SKM-1 treated with dmso at 0.1 percent for 144 hours (cell line): ENCODE results near the gene RAI1.
A peak's percentile ranks its signal among the peaks of the same experiment; 100 is the strongest.
"Not testable (repeated sequence)": the region's sequence is repeated elsewhere in the genome, so short reads cannot be mapped to it uniquely, and the experiment has no call there.

Source experiments
- DNase-seq: peaks from one replicate; lab custom pipeline; 2025; ENCODE audit not compliant: unreplicated experiment; lab: John Stamatoyannopoulos, UW

Gene RAI1

DNA sequence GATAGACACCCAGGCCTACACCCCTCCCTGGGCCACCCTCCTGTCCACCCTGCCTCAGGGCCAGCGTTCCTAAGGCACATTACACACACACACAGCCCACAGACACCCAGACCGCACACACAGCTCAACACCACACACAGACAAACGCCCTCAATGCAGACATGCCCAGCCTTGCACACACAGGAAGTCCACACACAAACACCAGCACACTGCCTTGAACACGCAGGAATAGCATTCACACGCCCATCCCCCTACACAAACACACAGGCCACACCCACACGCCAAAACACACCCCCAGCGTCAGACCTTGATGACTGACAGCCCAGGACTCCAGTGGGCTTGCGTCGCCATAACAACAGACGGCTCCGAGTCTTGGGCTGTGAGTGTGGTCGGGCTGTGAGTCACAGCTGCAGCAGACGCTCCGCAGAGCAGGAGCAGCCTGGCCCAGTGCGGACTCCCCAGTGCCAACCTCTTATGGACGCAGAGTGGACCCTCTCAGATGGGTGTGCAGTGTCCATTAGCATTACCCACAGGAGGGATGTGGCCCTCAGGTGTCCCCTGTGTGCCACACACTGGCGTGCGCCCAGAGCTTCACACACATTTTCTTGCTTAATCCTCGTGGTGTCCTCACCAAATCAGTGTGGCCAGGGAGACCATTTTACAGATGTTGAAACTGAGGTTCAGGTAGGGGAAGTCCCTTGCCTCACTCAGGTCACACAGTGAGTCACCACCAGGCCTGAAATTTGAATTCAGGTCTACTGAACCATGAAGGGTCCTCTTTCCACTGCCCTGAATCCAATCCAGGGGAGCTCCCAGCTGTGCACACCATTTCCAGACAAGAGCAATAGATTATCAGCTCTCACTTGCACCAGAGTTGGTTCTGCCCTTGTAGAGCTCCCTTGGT is 17.8 kb upstream of the RAI1 start:
- DNase-seq = no peak

DNA sequence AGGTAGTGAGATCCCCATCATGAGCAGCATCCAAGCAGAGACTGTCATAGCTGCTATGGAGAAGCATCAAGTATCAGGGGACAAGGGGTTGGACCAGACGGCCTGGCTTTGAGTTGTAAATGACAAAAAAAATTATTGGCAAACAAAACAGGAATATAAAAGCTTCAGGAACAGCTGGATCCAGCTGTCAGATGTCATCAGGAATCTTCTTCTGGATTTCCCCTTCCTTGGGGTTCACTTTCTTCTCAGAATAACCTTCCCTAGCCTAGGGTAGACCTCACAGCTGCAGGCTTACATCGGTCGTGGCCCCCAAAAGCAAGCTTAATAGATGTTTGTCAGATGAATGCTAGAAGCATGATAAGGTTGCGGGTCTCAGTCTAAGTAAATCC is 17.2 kb upstream of the RAI1 start:
- DNase-seq = no peak

DNA sequence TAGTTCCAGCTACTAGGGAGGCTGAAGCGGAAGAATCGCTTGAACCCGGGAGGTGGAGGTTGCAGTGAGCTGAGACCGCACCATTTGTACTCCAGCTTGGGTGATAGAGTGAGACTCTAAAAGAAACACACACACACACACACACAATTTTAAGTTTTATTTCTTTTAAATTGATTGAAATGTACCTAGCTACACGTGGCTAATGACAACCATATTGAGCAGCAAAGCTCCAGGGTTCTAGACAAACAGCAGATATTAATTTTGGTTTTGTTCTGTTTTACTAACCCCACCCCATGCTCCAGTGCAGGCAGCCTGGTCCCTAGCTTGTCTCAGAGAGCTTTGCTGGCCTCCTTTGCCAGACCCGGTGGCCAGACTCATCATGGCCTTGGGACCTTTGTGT is 16.0 kb upstream of the RAI1 start:
- no peak for DNase-seq

DNA sequence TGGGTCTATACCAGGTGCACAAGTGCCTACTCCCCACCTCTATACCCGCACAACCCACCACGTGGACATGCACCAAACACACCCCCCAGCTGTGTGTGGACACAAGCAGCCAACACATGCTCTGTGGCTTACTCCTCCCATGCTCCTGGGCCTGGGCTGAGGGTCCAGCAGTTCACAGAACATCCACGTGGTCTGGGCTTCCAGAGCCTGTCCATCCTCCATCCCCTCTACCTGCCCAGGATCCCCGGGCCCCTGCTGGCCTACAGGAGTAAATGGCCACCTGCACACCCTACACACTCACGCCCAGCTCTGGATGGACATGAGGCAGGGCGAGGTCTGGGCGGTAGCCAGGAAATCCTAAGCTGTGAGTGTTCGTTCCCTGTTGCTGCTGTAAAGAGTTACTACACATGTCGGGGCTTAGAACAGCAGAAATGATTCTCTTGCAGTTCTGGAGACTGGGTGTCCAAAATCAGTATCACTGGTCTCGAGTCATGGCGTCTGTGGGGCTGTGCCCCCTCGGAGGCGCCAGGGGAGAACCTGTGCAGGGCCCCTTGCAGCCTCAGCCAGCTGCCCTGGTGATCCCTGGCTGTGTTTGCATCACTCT is 15.0 kb upstream of the RAI1 start:
- DNase-seq = no peak

DNA sequence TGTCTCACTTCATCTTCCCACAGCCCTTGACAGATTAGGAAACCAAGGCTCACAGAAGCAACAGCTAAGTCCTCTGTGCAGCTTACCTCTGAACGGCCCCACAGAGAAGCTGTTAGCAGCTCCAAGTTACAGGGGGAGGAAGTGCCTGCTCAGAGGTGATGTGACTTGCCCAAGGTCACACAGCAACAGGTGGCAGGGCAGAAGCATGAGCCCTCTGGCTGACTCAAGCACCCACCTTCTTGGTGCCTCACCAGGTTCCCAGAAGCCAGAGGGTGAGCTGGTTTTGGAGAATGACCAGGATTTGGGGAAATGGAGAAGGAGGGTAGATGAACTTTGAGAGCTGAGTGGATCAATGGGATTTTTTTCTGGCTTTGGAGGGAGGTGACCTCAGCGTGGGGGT is 14.0 kb upstream of the RAI1 start:
- DNase-seq = no peak

DNA sequence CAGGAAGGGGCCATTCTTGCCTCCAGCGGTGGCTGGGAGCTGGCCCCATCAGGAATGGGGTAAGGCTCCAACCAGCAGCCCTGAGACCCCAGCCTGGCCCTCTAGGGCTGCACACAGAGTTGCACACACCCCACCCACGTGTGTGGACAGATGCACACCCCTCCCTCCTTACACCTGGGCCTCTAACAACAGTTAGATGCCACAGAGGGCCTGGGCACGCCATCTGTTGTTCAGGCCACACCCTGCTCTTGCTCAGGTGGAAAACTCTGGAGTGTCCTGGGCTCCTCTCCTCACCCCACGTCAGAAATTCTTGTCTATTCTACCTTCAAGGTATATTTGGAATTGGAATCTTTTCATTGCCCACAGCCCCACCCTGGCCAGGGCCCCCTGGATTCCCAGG is 13.3 kb upstream of the RAI1 start:
- DNase-seq = no peak

DNA sequence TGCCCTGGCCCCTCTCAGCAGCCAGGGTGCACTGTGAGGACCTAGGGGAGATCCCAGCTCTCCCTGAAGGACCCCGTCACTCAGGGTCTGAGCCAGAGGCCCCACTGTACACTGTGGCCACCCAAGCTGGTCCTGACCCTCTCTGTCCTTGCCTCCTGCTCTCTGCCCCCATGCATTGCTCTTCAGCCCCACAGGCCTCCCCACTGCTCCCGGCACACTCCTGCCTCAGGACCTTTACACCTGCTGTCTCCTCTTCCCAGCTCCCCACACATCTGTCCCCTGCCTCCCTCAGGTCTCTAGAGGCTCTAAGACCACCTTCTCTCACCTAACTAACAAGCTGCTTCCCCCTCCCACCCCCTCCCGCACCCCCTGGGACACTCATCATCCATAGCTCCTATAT is 12.9 kb upstream of the RAI1 start:
- DNase-seq = no peak

DNA sequence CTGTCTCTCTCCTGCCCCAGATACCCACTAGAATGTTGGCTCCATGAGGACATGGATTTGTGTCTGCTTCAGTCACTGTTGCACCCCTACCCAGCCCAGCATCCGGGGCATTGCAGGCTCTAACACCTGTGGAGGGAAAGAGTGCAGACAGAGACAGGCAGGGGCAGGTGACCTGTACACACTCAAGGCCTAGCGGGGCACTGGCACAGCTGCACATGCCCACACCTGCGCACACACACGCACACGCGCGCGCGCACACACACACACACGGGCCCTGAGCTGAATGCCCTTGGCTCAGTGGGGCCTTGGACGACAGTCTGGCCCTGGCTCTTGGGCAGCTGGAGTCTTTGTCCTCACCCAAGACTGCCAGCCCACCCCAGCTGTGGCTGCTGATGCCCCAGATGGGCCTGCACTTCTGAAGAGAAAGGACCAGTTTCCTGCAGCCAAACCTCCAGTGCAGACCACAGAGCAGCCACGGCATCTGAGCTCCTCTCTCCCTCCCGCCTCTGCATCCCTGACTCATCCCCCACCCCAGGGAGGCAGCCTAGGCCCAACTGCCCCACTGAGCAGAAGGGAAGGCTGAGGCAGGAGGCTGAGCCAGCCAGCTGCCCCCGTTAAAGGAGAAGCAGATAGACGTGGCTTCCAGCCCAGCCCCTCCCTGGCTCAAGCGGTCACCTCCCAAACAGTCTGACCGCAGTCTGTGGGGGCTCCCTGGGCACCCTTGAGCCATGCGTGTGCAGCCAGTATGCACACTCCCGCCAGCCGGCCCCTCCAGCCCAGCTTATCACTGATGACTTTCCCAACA is 12.3 kb upstream of the RAI1 start:
- no peak for DNase-seq

DNA sequence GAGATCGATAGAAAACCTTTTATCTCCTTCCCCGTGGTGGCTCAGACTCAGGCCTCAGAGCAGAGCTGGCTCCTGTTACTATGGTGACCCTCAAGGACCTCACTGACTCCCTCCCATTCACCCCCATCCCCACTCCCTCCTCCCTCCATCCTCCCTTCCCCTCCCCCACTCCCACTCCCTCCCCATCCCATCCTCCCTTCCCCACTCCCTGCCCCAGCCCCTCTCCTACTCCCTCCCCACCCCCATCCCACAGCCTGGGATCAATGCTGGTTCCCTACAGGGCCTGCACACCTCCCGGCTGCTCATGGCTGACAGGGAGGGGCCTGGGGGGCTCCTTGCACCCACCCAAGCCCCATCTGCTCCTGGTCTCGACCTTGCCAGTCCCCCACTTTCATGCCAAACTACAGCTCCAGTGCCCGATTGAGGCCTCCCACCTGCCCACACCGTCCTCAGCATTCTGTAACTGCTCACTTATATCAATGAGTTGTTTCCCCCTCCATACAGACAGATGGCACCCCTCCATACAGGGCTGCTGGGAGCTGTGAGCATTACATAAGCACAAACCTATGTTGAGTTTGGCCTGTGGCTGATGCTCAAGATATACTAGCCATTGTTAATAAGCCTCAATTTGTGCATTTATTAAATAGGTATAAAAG is 11.6 kb upstream of the RAI1 start:
- DNase-seq = peak; percentile 25

DNA sequence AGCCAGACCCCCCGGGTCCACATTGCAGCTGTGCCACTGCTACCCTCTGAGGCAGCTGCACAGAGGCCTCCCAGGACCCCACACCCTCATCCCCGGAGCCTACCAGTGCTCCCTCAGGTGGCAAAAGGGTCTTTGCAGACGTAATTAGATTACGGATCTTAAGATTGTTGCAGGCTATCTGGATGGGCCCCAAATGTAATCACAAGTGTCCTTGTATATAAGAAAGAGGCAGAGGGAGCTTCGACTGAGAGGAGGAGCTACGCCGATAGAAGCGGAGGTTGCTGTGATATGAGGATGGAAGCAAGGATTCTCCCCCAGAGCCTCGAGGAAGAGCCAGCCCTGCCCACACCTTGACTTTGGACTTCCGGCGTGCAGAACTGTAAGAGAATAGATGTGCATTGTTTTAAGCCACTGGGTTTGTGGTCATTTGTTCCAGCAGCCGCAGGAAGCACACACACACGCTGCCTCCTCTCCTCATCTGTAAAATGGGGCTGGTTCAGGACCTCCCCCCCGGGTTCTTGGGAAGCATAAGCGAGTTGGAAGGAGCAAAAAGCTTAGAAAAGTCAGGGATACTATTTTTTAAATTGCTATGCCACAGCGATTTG is 10.5 kb upstream of the RAI1 start:
- no peak for DNase-seq

DNA sequence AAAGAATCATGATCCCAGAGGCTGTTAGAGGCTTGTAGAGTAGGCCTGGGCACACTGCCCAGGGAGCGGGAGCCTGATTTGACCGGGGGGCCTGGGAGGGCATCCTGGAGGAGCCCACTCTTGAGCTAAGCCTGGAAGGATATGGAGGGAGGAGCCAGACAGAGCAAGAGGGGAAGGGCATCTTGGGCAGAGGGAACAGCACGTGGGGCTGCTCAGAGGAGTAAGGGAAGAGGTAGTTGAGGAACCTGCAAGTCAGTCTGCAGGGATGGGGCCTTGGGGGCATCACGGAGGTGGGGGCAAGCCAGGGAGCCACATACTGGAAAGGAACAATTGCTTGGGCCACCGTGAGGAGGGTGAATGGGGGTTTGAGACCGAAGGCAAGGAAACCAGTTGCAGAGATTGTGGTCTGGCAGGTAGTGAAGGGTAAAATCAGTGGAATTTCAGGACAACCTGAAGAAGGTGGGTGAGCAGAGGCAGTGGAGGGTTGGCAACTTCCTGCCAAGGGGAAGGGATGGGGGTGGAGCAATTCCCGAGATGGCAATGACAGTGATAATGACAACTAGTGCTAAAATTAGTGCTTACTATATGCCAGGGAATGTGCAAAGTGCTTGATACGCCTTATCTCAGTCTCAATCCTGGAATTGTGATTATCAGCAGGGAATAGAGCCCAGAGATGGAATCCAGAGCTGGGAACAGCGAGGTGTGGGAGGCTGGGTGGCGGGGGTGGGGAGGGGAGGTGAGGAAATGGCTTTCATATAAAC is 9.7 kb upstream of the RAI1 start:
- DNase-seq = no peak

DNA sequence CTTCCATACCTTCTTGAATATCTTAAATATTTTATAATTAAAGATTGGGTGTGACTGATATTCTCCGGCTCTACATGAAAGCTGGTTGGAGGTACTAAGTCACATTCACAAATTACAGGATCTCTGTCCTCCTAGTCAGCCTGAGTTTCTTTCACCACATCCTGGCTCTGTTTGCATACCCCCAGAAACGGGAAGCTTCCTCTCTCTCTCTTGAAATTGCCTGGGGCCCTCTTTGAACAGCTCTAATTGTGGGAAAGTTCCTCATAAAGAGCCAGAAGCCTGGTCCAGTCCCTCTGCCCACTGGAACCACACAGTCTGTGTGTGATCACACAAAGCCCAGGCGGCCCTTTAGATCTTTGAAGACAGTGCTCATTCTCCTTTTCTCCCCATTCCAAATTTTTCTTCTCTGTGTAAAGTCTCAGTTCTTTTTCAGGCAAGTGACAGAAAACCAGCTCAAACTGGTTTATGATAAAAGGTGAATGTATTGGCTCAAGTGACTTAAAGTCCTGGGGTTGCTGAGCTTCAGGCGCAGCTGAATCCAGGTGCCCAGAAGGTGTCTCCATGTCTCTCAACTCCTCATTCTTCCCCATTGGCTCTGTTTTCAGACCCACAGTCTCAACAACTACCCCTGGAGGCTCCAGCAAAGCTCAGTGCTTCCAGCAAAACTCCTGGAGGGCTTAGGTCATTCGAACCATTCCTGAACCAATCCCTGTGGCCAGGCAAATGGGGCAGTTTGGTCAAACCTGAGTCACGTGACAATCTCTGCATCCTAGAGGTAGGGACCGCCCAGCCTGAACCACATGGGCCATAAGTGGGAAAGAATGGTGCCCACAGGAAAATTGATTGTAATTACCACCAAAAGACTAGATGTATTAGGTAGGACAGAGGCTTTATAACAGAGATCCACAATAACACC is 8.5 kb upstream of the RAI1 start:
- peak; percentile 94 for DNase-seq

DNA sequence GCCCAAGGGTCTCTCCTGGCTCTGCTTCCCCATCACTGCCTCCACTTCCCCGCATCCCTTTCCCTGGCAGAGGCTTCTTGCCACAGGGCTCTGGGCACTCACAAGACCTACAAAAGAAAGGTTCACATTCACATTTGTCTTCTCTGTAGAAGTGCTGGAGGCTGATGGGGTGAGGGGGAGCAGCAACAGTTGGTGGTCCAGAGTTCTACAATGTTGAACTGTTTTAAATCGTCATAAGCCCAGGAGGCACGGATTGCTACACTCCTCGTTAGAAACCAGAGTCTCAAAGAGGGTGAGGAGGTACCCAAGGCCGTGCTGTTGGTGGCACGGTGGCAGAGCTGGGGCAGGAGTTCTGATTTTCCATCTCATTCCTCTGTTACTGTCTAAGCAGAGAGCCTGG is 5.8 kb upstream of the RAI1 start:
- DNase-seq = no peak

DNA sequence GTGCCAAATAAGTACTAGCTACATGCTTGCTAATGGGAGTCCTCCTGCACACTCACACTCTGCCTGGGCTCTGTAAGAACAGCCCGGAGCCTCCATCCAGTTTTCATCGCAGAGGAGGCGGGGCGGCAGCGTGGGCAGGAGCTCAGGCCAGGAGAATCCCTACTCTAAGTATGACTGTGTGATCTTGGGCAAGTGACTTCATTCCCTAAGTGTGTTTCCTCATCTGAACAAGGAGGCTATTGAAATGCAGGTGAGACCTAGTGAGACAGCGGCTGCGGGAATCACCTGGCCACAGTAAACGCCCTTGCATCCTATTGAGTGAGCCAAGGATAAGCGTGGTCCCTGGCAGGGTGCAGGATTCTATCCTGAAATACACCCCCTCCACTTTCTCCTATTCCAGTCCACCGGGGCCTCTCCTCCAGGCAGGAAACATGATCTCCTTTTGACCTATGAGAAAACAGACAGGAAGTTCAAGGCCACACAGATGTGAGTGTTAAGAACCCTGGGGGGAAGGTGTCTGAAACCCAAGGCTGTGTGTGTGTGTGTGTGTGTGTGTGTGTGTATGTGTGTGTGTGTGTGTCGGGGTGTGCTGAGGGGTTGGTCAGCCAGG is 5.2 kb upstream of the RAI1 start:
- peak; percentile 44 for DNase-seq

DNA sequence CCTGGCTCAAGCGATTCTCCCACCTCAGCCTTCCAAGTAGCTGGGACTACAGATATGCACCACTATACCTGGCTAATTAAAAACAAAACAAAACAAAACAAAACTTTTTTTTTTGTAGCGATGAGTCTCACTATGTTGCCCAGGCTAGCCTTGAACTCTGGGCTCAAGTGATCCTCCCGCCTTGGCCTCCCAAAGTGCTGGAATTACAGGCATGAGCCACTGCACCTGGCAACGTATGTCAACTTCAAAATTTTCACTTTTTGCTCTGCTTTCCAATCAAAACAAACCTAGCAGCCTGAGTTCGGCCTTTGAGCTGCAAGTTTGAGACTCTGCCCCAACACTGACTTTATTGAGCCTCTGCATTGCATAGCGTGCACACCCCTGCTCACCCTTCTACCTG is 4.5 kb upstream of the RAI1 start:
- no peak for DNase-seq

DNA sequence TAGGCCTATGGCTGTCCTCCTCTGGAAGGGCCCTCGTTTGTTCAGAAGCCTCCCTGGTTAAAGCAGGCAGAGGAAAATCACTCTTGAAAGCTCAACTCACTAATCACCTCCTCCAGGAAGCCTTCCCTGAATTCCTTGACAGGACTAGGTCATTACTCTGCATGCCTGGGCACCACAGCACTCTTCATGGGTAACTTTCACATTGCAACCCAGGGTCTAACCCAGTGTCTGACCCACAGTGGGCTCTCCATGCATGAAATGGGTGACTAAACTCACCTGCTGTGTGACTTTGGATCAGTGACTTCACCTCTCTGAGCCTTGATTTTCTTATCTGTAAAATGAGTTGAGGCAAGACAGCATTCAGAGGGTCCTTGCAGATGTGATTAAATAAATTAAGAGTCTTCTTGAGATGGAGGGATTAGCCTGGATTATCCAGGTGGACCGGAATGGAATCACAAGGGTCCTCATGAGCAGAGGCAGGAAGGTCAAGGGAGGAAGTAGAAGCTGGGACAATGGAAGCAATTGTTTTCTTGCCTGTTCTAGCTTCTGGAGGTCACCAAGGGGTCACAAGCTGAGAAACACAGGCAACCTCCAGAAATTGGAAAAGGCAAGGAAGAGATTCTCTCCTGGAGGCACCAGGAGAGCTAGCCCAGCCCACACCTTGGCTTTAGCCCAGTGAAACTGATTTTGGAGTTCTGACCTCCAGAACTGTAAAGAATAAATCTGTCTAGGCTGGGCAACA is 3.8 kb upstream of the RAI1 start:
- no peak for DNase-seq

DNA sequence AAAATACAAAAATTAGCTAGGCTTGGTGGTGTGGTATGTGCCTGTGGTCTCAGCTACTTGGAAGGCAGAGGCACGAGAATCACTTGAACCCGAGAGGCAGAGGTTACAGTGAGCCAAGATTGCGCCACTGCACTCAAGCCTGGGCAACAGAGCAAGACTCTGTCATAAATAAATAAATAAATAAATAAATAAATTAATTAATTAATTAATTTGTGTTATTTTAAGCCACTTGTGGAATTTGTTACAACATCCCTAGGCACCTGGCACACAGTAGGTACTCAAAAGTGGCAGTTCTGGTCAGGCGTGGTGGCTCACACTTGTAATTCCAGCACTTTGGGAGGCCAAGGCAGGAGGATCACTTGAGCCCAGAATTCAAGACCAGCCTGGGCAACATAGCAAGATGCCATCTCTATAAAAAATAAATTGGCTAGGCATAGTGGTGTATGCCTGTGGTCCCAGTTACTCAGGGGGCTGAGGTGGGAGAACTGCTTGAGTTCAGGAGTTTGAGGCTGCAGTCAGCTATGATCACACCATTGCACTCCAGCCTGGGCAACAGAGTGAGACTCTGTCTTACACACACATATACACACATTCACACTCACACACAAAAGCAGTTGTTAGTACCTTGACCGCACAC is 3.1 kb upstream of the RAI1 start:
- not testable (repeated sequence) for DNase-seq

DNA sequence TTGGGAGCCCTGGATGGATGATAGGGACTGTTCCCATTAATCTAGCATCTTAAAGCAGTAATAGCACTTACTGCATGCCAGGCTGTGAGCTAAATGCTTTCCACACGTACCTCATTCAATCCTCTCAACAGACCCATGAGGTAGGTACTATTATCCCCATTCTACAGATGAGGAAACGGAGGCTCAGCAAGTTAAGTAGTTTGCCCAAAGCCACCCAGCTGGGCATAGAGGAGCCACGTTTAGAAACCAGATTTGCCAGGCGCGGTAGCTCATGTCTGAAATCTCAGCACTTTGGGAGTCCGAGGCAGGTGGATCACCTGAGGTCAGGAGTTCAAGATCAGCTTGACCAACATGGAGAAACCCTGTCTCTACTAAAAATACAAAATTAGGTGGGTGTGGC is 2.0 kb upstream of the RAI1 start:
- DNase-seq = no peak
